Fibroblast of lung (primary cell): ENCODE measurements around the gene SCGB3A1. TPM values are rescaled to one million over a fixed set of nuclear protein-coding genes. Genes with fewer than 3 reads are reported as not detected.

Experiments used
- DNase-seq, 2 donors: peaks; one replicate each; pipeline versions ENCODE4 v3.0.0 to v3.0.0-alpha.2; 2010; ENCODE audit warnings: low read depth in 2 of 2
- H2AFZ ChIP-seq: 2 replicates; pipeline ENCODE4 v1.5.1; 2012; ENCODE audit warnings: low read length, control low read depth, inconsistent platforms
- H3K27ac ChIP-seq: 2 replicates; pipeline ENCODE4 v1.5.1; 2011; ENCODE audit warnings: low read length, control low read depth; ENCODE audit not compliant: insufficient read depth
- H3K27me3 ChIP-seq: 2 replicates; pipeline ENCODE4 v1.5.1; 2011; ENCODE audit warnings: mild to moderate bottlenecking, low read length; ENCODE audit not compliant: control insufficient read depth, insufficient read depth
- H3K36me3 ChIP-seq: 2 replicates; pipeline ENCODE4 v1.5.1; 2011; ENCODE audit warnings: low read length; ENCODE audit not compliant: control insufficient read depth, insufficient read depth
- H3K4me1 ChIP-seq: 2 replicates; pipeline ENCODE4 v1.5.1; 2011; ENCODE audit warnings: low read length; ENCODE audit not compliant: control insufficient read depth, insufficient read depth; ENCODE audit errors: extremely low read depth
- H3K4me2 ChIP-seq: 2 replicates; pipeline ENCODE4 v1.5.1; 2011; ENCODE audit warnings: low read length, control low read depth; ENCODE audit not compliant: insufficient read depth; ENCODE audit errors: extremely low read depth
- H3K4me3 ChIP-seq, 4 experiments: fragments of 200-600 bp in 1 of 4; sonication (generic) in 1 of 4; replicated peaks in 1 of 4; 2 replicates each; pipeline ENCODE4 v1.5.1; 2011 to 2016; ENCODE audit warnings: low read length in 4 of 4, low read depth in 3 of 4, mild to moderate bottlenecking in 3 of 4, control low read depth in 2 of 4, inconsistent platforms in 1 of 4, mixed read lengths in 1 of 4; ENCODE audit not compliant: insufficient read depth in 1 of 4; ENCODE audit errors: control extremely low read depth in 1 of 4
- H3K79me2 ChIP-seq: 2 replicates; pipeline ENCODE4 v1.5.1; 2012; ENCODE audit warnings: mild to moderate bottlenecking, low read length, inconsistent platforms; ENCODE audit not compliant: control insufficient read depth, insufficient read depth
- H3K9ac ChIP-seq: 2 replicates; pipeline ENCODE4 v1.5.1; 2011; ENCODE audit warnings: mild to moderate bottlenecking, low read length, control low read depth; ENCODE audit not compliant: insufficient read depth
- H3K9me3 ChIP-seq: 2 replicates; pipeline ENCODE4 v1.5.1; 2012; ENCODE audit warnings: low read depth, low read length; ENCODE audit not compliant: control insufficient read depth, insufficient read depth
- H4K20me1 ChIP-seq: 2 replicates; pipeline ENCODE4 v1.5.1; 2011; ENCODE audit warnings: low read length; ENCODE audit not compliant: control insufficient read depth, insufficient read depth; ENCODE audit errors: extremely low read depth
- CTCF ChIP-seq, 2 donors: IDR thresholded peaks in 1 of 2; conservative IDR thresholded peaks in 1 of 2; 1 replicate in 1 of 2; 2 replicates in 1 of 2; pipeline ENCODE4 v1.5.1; 2011 to 2012; ENCODE audit warnings: low read length in 2 of 2, control low read depth in 1 of 2, inconsistent platforms in 1 of 2, low read depth in 1 of 2, mild to moderate bottlenecking in 1 of 2
- EZH2 ChIP-seq: IDR thresholded peaks from 2 replicates; pipeline ENCODE4 v1.5.1; 2012; ENCODE audit warnings: low read length, control low read depth, mild to moderate bottlenecking; ENCODE audit errors: missing control alignments
- polyA plus RNA-seq, 2 donors: library from polyadenylated mRNA; depleted of rRNA in 1 of 2; stranded (reverse) in 1 of 2; unstranded in 1 of 2; fragments of >200 nt; gene quantifications; 2 replicates each; pipeline ENCODE4 v1.2.1, GENCODE V29; 2011 to 2012; ENCODE audit warnings: missing spikeins in 1 of 2
- total RNA-seq: library from RNA; depleted of rRNA; stranded (reverse); fragments of >200 nt; gene quantifications from 2 replicates; pipeline ENCODE4 v1.2.1, GENCODE V29; 2014

The SCGB3A1 gene
- total and polyA plus RNA-seq, 2 donors (not counting 1 experiment from before 2014, with no cell fraction given): not detected

GRCh38 chr5:180548563-180548962 lies 42.7 kb downstream of the SCGB3A1 start:
- Histone ChIP-seq H3K9ac (no peak overlapping the region), H2AFZ (no peak overlapping the region), H3K4me3 (no peak overlapping the region), H3K27ac (no peak overlapping the region), H3K4me1 (no peaks in the 10 kb centered on the region), H3K4me2 (no peak overlapping the region), H3K27me3 (no peaks in the 10 kb centered on the region), H4K20me1 (no peaks in the 10 kb centered on the region), H3K36me3 (peaks cover 2% of the 10 kb centered on the region), H3K79me2 (peaks cover 10% of the 10 kb centered on the region), H3K9me3 (no peaks in the 10 kb centered on the region)
- no peak for TF ChIP-seq CTCF (conservative IDR thresholded peaks at IDR 0.05 in 1 of 2, IDR thresholded peaks at IDR 0.05 in 1 of 2; ENCODE audit: low read depth in 1 of 2, low read length in 2 of 2)
- TF ChIP-seq EZH2: no peak
- DNase-seq: peak in 1 of 2 donors; percentile 23

DNA sequence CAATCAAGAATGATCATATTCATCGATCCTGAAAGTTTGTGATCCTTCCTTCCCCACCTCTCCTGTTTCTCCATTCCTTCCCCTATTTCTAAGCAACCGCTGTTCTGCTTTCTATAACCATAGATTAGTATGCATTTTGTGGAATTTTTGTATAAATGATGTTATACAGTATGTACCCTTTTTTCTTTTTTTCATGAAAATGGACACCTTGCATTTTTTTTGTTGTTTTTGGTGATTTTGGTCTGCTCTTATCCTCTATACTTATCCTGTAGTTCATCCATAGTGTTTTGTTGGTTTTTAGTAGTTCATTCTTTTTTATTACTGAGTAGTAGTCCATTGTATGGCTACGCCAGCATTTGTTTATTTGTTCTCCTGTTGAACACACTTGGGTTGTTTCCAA lies 46.1 kb downstream of the SCGB3A1 start:
- Histone ChIP-seq H3K9me3 (no peaks in the 10 kb centered on the region), H3K27ac (no peak overlapping the region), H3K4me2 (no peak overlapping the region), H3K4me3 (no peak overlapping the region), H4K20me1 (no peaks in the 10 kb centered on the region), H3K9ac (no peak overlapping the region), H2AFZ (no peak overlapping the region), H3K79me2 (peaks cover 10% of the 10 kb centered on the region), H3K4me1 (no peaks in the 10 kb centered on the region), H3K36me3 (peaks cover 2% of the 10 kb centered on the region), H3K27me3 (no peaks in the 10 kb centered on the region)
- no peak for DNase-seq
- TF ChIP-seq EZH2 (no peak), CTCF (conservative IDR thresholded peaks at IDR 0.05 in 1 of 2, IDR thresholded peaks at IDR 0.05 in 1 of 2; ENCODE audit: low read depth in 1 of 2, low read length in 2 of 2) (no peak)

- H3K4me3 ChIP-seq: no peak overlapping the region
- H3K4me2 ChIP-seq: no peak overlapping the region
- TF ChIP-seq EZH2: no peak
- TF ChIP-seq CTCF (conservative IDR thresholded peaks at IDR 0.05 in 1 of 2, IDR thresholded peaks at IDR 0.05 in 1 of 2; ENCODE audit: low read depth in 1 of 2, low read length in 2 of 2): no peak
- peaks cover 14% of the 10 kb centered on the region for H3K79me2 ChIP-seq
- no peaks in the 10 kb centered on the region for H3K27me3 ChIP-seq
- H3K4me1 ChIP-seq: no peaks in the 10 kb centered on the region
- H3K9me3 ChIP-seq: no peaks in the 10 kb centered on the region
- no peak overlapping the region for H3K9ac ChIP-seq
- DNase-seq: no peak
- no peak overlapping the region for H3K27ac ChIP-seq
- no peak overlapping the region for H2AFZ ChIP-seq
- H4K20me1 ChIP-seq: no peaks in the 10 kb centered on the region
- no peaks in the 10 kb centered on the region for H3K36me3 ChIP-seq
Observed at GRCh38 chr5:180541710-180542109, 49.6 kb downstream of the SCGB3A1 start.

Other genes starting within 250 kb of the SCGB3A1 start
- 19.3 and 26.7 TPM in 2 replicates for gene GFPT2, start 238.2 kb downstream of the SCGB3A1 start, total RNA-seq
- 6.1 and 24.7 TPM in 2 replicates for gene GFPT2, start 238.2 kb downstream of the SCGB3A1 start, polyA plus RNA-seq
- 11.3 and 12.7 TPM in 2 replicates for gene CNOT6, start 97.1 kb downstream of the SCGB3A1 start, total RNA-seq
- gene CNOT6, start 97.1 kb downstream of the SCGB3A1 start, polyA plus RNA-seq: 19.5 and 20.0 TPM in 2 replicates
- 0.17 and 0.26 TPM in 2 replicates for gene FLT4, start 58.1 kb upstream of the SCGB3A1 start, total RNA-seq
- 0.14 TPM in 1 of 2 replicates, not detected in the other for gene FLT4, start 58.1 kb upstream of the SCGB3A1 start, polyA plus RNA-seq
- gene OR2Y1, start 148.6 kb upstream of the SCGB3A1 start, total RNA-seq: not detected in 2 replicates
- gene OR2Y1, start 148.6 kb upstream of the SCGB3A1 start, polyA plus RNA-seq: not detected in 2 replicates
- 55.2 and 72.5 TPM in 2 replicates for gene MGAT1, start 211.3 kb upstream of the SCGB3A1 start, total RNA-seq
- gene MGAT1, start 211.3 kb upstream of the SCGB3A1 start, polyA plus RNA-seq: 80.6 and 90.4 TPM in 2 replicates